HEK293 (cell line): ENCODE measurements around the gene PLB1.

Experiments
- CTCF ChIA-PET: fragments of 350-600 bp; formaldehyde crosslinking; extraction: SDS; loops from one replicate; lab custom pipeline; 2021; ENCODE audit warnings: antibody characterized with exemption; lab: Yijun Ruan, JAX
- POLR2A ChIA-PET: fragments of 300-600 bp; formaldehyde crosslinking; extraction: SDS; loops from one replicate; lab custom pipeline; 2020; ENCODE audit warnings: antibody characterized with exemption, inconsistent platforms; lab: Yijun Ruan, JAX
- H3K27ac ChIP-seq: fragments of 200-500 bp; sonication (Bioruptor generic); 2 replicates; pipeline ENCODE4 v1.5.1; 2014; ENCODE audit warnings: low read depth, low read length, control low read depth, inconsistent platforms; ENCODE audit errors: extremely low read depth
- H3K36me3 ChIP-seq, 2 experiments: fragments of 200-500 bp in 1 of 2; sonication (Bioruptor generic) in 1 of 2; 1 replicate in 1 of 2; 2 replicates in 1 of 2; pipeline ENCODE4 v1.5.1; 2014 to 2017; ENCODE audit warnings: inconsistent platforms in 2 of 2, low read length in 2 of 2; ENCODE audit not compliant: control insufficient read depth in 2 of 2, insufficient read depth in 1 of 2
- H3K4me1 ChIP-seq: fragments of 200-500 bp; sonication (Bioruptor generic); 2 replicates; pipeline ENCODE4 v1.5.1; 2014; ENCODE audit warnings: mild to moderate bottlenecking, low read length, inconsistent platforms; ENCODE audit not compliant: control insufficient read depth, insufficient read depth
- H3K4me3 ChIP-seq: 2 replicates; pipeline ENCODE4 v1.5.1; 2011; ENCODE audit warnings: low read depth, mild to moderate bottlenecking, control low read depth, low read length, moderate library complexity
- H3K9me3 ChIP-seq: fragments of 200-500 bp; sonication (Bioruptor generic); 2 replicates; pipeline ENCODE4 v1.5.1; 2014; ENCODE audit warnings: low read depth, low read length, inconsistent platforms; ENCODE audit not compliant: control insufficient read depth, insufficient read depth
- FEZF1 ChIP-seq: fragments of 450-650 bp; formaldehyde crosslinking; IDR thresholded peaks from 2 replicates; pipeline ENCODE4 v1.5.1; 2016; ENCODE audit warnings: missing biosample characterization, missing genetic modification characterization
- KLF1 ChIP-seq: fragments of 450-650 bp; formaldehyde crosslinking; IDR thresholded peaks from 2 replicates; pipeline ENCODE4 v1.5.1; 2016; ENCODE audit warnings: missing biosample characterization, missing genetic modification characterization
- KLF10 ChIP-seq: fragments of 450-650 bp; IDR thresholded peaks from 2 replicates; pipeline ENCODE4 v1.5.1; 2018; ENCODE audit warnings: missing biosample characterization, mild to moderate bottlenecking, missing genetic modification characterization
- SALL2 ChIP-seq: fragments of 450-650 bp; formaldehyde crosslinking; IDR thresholded peaks from 2 replicates; pipeline ENCODE4 v1.5.0; 2017; ENCODE audit warnings: missing biosample characterization, mild to moderate bottlenecking, missing genetic modification characterization, borderline replicate concordance
- SCRT1 ChIP-seq: fragments of 450-650 bp; formaldehyde crosslinking; IDR thresholded peaks from 2 replicates; pipeline ENCODE4 v1.5.1; 2016; ENCODE audit warnings: missing biosample characterization, missing genetic modification characterization, borderline replicate concordance
- ZBTB1 ChIP-seq: fragments of 450-650 bp; formaldehyde crosslinking; IDR thresholded peaks from 2 replicates; pipeline ENCODE4 v1.5.1; 2016; ENCODE audit warnings: missing biosample characterization, missing genetic modification characterization
- ZBTB48 ChIP-seq: fragments of 450-650 bp; formaldehyde crosslinking; IDR thresholded peaks from 2 replicates; pipeline ENCODE4 v1.5.1; 2016; ENCODE audit warnings: missing biosample characterization, missing genetic modification characterization
- ZFHX2 ChIP-seq: fragments of 450-650 bp; formaldehyde crosslinking; conservative IDR thresholded peaks from 2 replicates; pipeline ENCODE4 v1.5.1; 2016; ENCODE audit warnings: missing biosample characterization, missing genetic modification characterization
- ZFP69B ChIP-seq: fragments of 450-650 bp; formaldehyde crosslinking; IDR thresholded peaks from 2 replicates; pipeline ENCODE4 v1.5.1; 2016; ENCODE audit warnings: missing biosample characterization, missing genetic modification characterization
- ZNF10 ChIP-seq: fragments of 450-650 bp; formaldehyde crosslinking; IDR thresholded peaks from 2 replicates; pipeline ENCODE4 v1.5.1; 2017; ENCODE audit warnings: missing biosample characterization, missing genetic modification characterization
- ZNF292 ChIP-seq: fragments of 450-650 bp; formaldehyde crosslinking; IDR thresholded peaks from 2 replicates; pipeline ENCODE4 v1.5.1; 2016; ENCODE audit warnings: low read depth, missing biosample characterization, missing genetic modification characterization, borderline replicate concordance
- ZNF350 ChIP-seq: fragments of 450-650 bp; formaldehyde crosslinking; IDR thresholded peaks from 2 replicates; pipeline ENCODE4 v1.5.0; 2017; ENCODE audit warnings: missing biosample characterization, mild to moderate bottlenecking, missing genetic modification characterization
- ZNF391 ChIP-seq: fragments of 450-650 bp; formaldehyde crosslinking; IDR thresholded peaks from 2 replicates; pipeline ENCODE4 v1.5.1; 2016; ENCODE audit warnings: low read depth, missing biosample characterization, missing genetic modification characterization, borderline replicate concordance
- ZNF449 ChIP-seq: fragments of 450-650 bp; formaldehyde crosslinking; IDR thresholded peaks from 2 replicates; pipeline ENCODE4 v1.5.1; 2017; ENCODE audit warnings: missing biosample characterization, mild to moderate bottlenecking, missing genetic modification characterization, moderate library complexity
- ZNF514 ChIP-seq: fragments of 450-650 bp; formaldehyde crosslinking; IDR thresholded peaks from 2 replicates; pipeline ENCODE4 v1.5.1; 2016; ENCODE audit warnings: missing biosample characterization, missing genetic modification characterization
- ZNF555 ChIP-seq: fragments of 450-650 bp; formaldehyde crosslinking; conservative IDR thresholded peaks from 2 replicates; pipeline ENCODE4 v1.5.1; 2017; ENCODE audit warnings: missing biosample characterization, mild to moderate bottlenecking, missing genetic modification characterization, inconsistent platforms
- ZNF660 ChIP-seq: fragments of 450-650 bp; IDR thresholded peaks from 2 replicates; pipeline ENCODE4 v1.5.1; 2018; ENCODE audit warnings: missing biosample characterization, mild to moderate bottlenecking, missing genetic modification characterization
- ZNF792 ChIP-seq: fragments of 450-650 bp; formaldehyde crosslinking; IDR thresholded peaks from 2 replicates; pipeline ENCODE4 v1.5.1; 2016; ENCODE audit warnings: missing biosample characterization, missing genetic modification characterization
- ZNF843 ChIP-seq: fragments of 450-650 bp; formaldehyde crosslinking; IDR thresholded peaks from 2 replicates; pipeline ENCODE4 v1.5.1; 2016; ENCODE audit warnings: missing biosample characterization, missing genetic modification characterization
- ZSCAN16 ChIP-seq: fragments of 450-650 bp; formaldehyde crosslinking; IDR thresholded peaks from 2 replicates; pipeline ENCODE4 v1.5.1; 2016; ENCODE audit warnings: missing biosample characterization, missing genetic modification characterization
- TF ChIP-seq, protein P1 (sequence below): fragments of 450-650 bp; formaldehyde crosslinking; IDR thresholded peaks from 2 replicates; pipeline ENCODE4 v1.5.1; 2016; ENCODE audit warnings: missing biosample characterization, missing genetic modification characterization
- TF ChIP-seq, protein P2 (sequence below): fragments of 450-650 bp; formaldehyde crosslinking; IDR thresholded peaks from 2 replicates; pipeline ENCODE4 v1.5.1; 2016; ENCODE audit warnings: missing biosample characterization, missing genetic modification characterization
- TF ChIP-seq, protein P3 (sequence below): fragments of 450-650 bp; formaldehyde crosslinking; IDR thresholded peaks from 2 replicates; pipeline ENCODE4; 2016; ENCODE audit warnings: missing biosample characterization, missing genetic modification characterization

PLB1 gene

DNA sequence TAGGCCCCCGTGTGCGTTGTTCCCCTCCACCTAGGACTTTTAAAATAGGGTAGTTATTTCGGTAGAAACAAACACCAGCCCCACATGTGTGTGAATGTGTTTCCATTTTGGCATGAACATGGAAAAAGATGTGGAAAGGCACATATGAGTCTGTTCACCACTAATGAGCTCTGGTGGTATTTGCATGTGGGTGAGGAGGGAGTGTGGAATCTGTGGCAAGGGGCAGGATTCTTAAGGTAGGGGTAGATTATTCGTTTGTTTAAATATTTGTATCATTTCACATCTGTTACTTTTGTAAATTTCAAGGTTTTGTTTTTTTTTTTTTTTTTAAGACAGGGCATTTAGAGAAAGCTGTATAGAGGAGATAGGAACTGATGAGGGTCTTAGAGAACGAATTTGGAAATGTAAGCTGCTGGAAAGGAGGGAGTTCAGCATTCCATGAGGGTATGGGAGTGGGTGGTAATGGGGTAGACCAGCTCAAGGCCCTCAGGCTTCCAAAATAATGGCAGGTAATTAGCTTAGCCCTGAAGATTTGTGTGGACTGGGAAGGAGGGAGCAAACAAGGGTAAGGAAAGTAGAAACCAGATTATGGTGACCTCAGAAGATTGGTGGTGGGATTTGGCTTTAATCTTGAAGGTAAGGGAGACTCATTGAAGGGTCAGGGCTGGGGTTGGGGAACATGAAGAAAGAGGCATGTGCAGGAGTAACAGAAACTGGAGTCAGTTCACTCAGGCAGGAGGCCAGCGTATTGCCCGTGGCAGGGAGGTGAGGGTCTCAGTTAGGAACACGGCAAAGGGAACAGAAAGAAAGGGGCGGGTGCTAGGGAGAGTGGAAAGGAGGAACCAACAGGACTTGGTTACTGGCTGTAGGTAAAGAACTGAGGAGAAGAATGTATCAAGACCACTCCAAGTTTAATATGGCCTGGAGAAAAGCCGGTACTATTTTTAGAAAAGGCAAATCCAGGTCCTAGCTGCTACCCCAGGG, 123.6 kb downstream of the PLB1 start:
- POLR2A ChIA-PET: interaction anchor here (0.6 kb wide), 1 partner anchor 45 kb away, joined by 7 read pairs; no protein-coding TSS in a partner anchor

DNA sequence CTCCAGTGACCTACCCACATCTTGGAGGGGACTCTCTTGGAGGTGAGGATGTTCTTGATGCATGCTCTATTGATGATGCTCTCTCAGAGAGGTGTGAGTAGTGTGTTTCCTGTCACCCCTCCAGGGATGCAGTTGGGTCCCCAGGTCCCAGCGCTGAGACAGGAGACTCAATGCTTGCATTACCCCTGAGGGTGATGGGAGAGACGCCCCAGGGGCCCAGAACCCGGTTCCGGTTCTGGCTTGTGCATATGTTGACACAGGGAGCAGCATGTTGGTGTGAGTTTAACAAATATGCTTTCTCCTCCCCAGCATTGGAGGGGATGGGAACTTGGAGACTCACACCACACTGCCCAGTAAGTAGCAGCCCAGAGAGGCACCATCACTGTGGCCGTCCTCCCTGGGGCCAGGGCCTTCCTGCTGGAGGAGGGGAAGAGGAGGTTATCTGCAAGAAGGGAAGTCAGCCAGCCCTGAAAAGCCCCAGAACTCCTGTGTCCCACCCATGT, 124.5 kb downstream of the PLB1 start:
- no peaks in the 10 kb centered on the region for H3K9me3 ChIP-seq
- no peak overlapping the region for H3K27ac ChIP-seq
- ChIA-PET POLR2A (no interaction called here), CTCF (interaction anchor here (1.2 to 2.5 kb wide), 3 partner anchors 26 to 102 kb away, joined by 4 to 10 read pairs (median 9); no protein-coding TSS in a partner anchor)
- no peak overlapping the region for H3K4me3 ChIP-seq
- no peak for TF ChIP-seq SALL2 (tag by site-specific recombination)
- no peak for TF ChIP-seq ZBTB1 (tag by site-specific recombination)
- no peak for TF ChIP-seq ZNF292 (tag by site-specific recombination)
- no peak for TF ChIP-seq ZNF555
- TF ChIP-seq SCRT1 (tag by site-specific recombination): no peak
- TF ChIP-seq ZFP69B (tag by site-specific recombination): no peak
- no peak for TF ChIP-seq ZBTB48 (tag by site-specific recombination)
- TF ChIP-seq ZNF514 (tag by site-specific recombination): no peak
- no peak for TF ChIP-seq ZSCAN16 (tag by site-specific recombination)
- H3K4me1 ChIP-seq: no peaks in the 10 kb centered on the region
- no peaks in the 10 kb centered on the region for H3K36me3 ChIP-seq

More for the DNA sequence above, 123.6 kb downstream of the PLB1 start:
- CTCF ChIA-PET: interaction anchor here (1.0 to 2.5 kb wide), 2 partner anchors 25 to 54 kb away, joined by 4 to 9 read pairs; no protein-coding TSS in a partner anchor
- Histone ChIP-seq H3K27ac (no peak overlapping the region), H3K4me3 (no peak overlapping the region), H3K4me1 (no peaks in the 10 kb centered on the region), H3K9me3 (no peaks in the 10 kb centered on the region), H3K36me3 (no peaks in the 10 kb centered on the region)
- TF ChIP-seq, protein P1, sequence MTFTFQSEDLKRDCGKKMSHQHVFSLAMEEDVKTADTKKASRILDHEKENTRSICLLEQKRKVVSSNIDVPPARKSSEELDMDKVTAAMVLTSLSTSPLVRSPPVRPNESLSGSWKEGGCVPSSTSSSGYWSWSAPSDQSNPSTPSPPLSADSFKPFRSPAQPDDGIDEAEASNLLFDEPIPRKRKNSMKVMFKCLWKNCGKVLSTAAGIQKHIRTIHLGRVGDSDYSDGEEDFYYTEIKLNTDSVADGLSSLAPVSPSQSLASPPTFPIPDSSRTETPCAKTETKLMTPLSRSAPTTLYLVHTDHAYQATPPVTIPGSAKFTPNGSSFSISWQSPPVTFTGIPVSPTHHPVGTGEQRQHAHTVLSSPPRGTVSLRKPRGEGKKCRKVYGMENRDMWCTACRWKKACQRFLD (tag by site-specific recombination): no peak

GRCh38 chr2:28620801-28621171, 124.9 kb downstream of the PLB1 start:
- H3K9me3 ChIP-seq: no peaks in the 10 kb centered on the region
- no peaks in the 10 kb centered on the region for H3K36me3 ChIP-seq
- CTCF ChIA-PET: interaction anchor here (0.8 to 2.5 kb wide), 7 partner anchors 9 to 101 kb away, joined by 3 to 10 read pairs (median 4); no protein-coding TSS in a partner anchor
- POLR2A ChIA-PET: interaction anchor here (0.8 to 1.5 kb wide), 2 partner anchors 27 to 131 kb away, joined by 3 to 4 read pairs; partner anchors contain the start of gene PPP1CB
- no peaks in the 10 kb centered on the region for H3K4me1 ChIP-seq
- no peak overlapping the region for H3K4me3 ChIP-seq
- no peak overlapping the region for H3K27ac ChIP-seq
- TF ChIP-seq ZNF449 (tag by site-specific recombination) (no peak), ZNF10 (tag by site-specific recombination) (no peak), ZNF792 (no peak), KLF10 (tag by site-specific recombination) (no peak), ZFHX2 (tag by site-specific recombination) (no peak), ZNF391 (tag by site-specific recombination) (no peak), ZNF660 (tag by site-specific recombination) (no peak), KLF1 (tag by site-specific recombination) (no peak), FEZF1 (tag by site-specific recombination) (no peak), ZNF350 (no peak), ZNF843 (tag by site-specific recombination) (no peak)
- TF ChIP-seq, protein P2, sequence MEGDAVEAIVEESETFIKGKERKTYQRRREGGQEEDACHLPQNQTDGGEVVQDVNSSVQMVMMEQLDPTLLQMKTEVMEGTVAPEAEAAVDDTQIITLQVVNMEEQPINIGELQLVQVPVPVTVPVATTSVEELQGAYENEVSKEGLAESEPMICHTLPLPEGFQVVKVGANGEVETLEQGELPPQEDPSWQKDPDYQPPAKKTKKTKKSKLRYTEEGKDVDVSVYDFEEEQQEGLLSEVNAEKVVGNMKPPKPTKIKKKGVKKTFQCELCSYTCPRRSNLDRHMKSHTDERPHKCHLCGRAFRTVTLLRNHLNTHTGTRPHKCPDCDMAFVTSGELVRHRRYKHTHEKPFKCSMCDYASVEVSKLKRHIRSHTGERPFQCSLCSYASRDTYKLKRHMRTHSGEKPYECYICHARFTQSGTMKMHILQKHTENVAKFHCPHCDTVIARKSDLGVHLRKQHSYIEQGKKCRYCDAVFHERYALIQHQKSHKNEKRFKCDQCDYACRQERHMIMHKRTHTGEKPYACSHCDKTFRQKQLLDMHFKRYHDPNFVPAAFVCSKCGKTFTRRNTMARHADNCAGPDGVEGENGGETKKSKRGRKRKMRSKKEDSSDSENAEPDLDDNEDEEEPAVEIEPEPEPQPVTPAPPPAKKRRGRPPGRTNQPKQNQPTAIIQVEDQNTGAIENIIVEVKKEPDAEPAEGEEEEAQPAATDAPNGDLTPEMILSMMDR (tag by site-specific recombination): no peak
- TF ChIP-seq, protein P3, sequence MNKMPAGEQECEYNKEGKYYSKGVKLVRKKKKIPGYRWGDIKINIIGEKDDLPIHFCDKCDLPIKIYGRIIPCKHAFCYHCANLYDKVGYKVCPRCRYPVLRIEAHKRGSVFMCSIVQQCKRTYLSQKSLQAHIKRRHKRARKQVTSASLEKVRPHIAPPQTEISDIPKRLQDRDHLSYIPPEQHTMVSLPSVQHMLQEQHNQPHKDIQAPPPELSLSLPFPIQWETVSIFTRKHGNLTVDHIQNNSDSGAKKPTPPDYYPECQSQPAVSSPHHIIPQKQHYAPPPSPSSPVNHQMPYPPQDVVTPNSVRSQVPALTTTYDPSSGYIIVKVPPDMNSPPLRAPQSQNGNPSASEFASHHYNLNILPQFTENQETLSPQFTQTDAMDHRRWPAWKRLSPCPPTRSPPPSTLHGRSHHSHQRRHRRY (tag by site-specific recombination): no peak
